GM12873 (cell line): Measurements from ENCODE around the gene TRPV2.

Experiments used
- TF ChIP-seq, protein P1 (sequence below): IDR thresholded peaks from 2 replicates; pipeline ENCODE4 v1.5.1; 2012; ENCODE audit warnings: low read depth, mild to moderate bottlenecking, moderate library complexity, low read length, control low read depth; ENCODE audit not compliant: insufficient read depth; ENCODE audit errors: missing control alignments

Gene TRPV2

DNA sequence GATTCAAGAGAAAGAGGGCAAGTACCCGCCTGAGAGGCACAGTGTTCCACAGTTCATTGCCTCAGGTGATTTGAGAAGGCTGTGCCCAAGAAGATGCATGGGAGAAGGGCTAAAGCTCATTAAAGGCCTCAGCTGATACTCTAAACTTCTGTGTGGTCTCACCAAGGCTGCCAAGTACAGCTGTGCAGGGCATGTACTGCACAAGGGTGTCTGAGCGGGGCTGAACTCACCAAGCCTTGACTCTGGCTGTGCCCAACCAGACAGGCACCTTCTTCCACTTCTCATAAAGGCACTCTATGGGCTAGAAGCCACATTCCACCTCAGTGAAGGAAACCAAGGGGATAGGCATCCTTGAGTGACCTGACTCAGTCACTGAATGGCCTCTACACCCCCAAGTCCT, 63.9 kb downstream of the TRPV2 start:
- TF ChIP-seq, protein P1, sequence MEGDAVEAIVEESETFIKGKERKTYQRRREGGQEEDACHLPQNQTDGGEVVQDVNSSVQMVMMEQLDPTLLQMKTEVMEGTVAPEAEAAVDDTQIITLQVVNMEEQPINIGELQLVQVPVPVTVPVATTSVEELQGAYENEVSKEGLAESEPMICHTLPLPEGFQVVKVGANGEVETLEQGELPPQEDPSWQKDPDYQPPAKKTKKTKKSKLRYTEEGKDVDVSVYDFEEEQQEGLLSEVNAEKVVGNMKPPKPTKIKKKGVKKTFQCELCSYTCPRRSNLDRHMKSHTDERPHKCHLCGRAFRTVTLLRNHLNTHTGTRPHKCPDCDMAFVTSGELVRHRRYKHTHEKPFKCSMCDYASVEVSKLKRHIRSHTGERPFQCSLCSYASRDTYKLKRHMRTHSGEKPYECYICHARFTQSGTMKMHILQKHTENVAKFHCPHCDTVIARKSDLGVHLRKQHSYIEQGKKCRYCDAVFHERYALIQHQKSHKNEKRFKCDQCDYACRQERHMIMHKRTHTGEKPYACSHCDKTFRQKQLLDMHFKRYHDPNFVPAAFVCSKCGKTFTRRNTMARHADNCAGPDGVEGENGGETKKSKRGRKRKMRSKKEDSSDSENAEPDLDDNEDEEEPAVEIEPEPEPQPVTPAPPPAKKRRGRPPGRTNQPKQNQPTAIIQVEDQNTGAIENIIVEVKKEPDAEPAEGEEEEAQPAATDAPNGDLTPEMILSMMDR, result no peak

DNA sequence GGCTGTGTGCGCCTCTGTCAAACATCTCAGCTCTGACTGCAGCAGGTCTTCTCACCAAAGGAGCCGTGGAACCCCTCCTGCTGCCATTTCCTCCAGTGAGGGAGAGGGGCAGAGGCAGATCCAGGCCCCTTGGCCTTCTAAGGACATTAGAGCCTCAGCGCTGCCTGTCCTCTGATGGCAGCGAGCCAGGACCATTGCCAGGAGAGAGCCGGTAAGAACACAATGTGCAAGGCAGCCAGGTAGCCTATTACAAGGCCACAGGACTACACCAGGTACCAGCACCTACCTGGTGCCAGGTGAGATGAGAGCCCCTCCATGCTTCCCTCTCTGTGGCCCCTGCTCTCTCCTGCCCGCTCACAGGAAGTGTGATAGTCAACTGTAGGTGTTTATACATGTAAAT, 65.6 kb downstream of the TRPV2 start:
- TF ChIP-seq, protein P1, result no peak

DNA sequence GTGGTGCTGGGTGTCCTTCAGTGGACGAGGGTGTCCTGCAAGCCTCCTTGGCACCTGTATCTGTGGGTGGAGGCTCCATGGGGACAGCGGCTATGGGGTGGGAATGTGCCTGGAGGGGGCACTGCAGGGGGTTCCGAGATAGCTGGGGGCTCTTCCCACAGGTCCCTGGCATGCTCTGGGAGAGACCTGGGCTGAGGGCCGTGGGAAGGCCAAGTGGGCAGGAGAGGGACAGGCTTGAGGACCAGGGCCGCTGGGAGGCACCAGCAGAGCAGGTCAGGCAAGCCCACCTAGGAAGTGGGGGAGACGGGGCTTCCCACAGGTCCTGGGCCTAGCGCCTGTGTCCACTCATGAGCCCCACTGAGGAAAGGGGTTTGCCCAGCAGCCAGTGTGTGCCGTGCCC, 66.9 kb downstream of the TRPV2 start:
- TF ChIP-seq, protein P1, result no peak

DNA sequence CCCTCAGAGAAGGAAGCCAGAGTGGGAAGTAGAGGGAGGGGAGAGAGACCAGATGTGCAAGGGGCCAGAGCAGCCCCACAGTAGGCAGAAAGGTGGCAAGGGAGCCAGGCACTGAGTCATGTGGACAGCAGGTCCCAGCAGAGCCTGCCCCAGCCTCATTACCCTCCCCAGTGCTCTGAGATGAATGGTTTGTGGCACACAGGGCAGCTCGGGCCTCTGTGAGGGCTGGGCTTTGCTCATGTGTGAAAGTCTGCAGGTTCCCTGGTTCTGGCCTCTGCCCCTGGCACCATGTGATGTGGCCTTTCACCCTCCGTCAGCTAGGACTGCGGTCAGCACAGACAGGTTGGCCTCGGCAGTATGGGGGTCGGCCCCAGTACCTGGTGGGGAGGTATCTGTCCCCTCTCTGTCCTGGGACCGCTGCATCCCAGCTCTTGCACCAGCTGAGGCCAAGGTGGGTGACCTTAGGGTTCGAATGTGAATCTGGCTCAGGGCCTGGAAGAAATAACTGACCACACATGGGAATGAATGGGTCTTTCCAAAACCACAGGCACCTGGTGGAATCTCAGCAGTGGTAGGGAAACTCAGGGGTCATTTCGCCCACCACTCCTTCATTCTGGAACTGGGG, 67.8 kb downstream of the TRPV2 start:
- TF ChIP-seq, protein P1, result no peak

DNA sequence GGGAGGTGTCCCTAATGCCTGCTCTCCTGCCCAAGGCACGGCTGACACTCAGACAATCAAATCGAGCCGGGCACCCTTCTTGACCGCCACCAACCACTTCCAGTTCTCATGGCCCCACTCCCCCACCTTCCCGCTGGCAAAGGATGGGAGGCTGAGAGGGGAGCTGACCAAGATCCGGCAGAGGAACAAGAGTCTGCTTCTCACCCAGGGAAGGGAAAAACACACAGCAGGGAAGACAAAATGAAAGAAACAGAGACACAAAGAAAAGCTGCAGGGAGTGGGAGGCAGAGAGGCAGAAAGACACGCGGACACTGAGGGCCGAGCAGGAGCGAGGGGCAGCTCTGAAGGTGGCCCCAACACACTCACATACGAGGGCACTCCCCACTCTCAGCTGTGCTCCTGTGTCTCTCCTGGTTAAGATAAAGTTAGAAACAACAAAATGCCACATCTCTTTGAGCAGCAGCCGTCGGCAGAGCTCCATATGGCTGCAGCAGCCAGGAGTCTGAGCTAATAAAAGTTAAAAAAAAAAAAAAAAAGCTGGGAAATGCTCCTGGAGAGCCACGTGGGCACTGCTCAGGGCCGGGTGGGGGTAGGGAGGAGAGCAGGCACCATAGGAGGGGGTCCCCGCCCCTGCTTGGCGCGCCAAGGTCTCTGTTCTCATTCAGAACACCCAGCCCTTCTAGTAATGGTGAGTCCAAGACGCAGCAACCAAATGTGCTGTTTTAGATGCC, 69.2 kb downstream of the TRPV2 start:
- TF ChIP-seq, protein P1, result no peak
